NOMO-1 treated with DMSO at 0.1 percent for 48 hours (cell line): ENCODE measurements around the gene ANKMY1.

Source experiments
- DNase-seq: peaks from one replicate; lab custom pipeline; 2025; ENCODE audit not compliant: unreplicated experiment; lab: John Stamatoyannopoulos, UW

Gene ANKMY1

DNA sequence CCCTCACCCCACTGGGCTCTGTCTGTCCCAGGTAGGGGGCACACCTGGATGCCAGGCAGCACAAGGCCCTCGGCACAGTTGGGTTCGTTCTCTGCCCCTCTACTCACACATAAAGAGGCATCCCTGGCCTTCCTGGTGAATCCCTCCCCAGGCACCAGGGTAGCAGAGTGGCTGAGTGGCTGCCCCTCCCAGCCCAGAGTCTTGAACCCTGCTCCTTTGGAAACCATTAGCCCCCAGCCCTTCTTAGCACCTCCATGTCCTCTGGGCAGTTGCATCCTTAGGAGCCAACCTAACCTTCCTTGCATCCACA is 120.3 kb downstream of the ANKMY1 start:
- DNase-seq = no peak

DNA sequence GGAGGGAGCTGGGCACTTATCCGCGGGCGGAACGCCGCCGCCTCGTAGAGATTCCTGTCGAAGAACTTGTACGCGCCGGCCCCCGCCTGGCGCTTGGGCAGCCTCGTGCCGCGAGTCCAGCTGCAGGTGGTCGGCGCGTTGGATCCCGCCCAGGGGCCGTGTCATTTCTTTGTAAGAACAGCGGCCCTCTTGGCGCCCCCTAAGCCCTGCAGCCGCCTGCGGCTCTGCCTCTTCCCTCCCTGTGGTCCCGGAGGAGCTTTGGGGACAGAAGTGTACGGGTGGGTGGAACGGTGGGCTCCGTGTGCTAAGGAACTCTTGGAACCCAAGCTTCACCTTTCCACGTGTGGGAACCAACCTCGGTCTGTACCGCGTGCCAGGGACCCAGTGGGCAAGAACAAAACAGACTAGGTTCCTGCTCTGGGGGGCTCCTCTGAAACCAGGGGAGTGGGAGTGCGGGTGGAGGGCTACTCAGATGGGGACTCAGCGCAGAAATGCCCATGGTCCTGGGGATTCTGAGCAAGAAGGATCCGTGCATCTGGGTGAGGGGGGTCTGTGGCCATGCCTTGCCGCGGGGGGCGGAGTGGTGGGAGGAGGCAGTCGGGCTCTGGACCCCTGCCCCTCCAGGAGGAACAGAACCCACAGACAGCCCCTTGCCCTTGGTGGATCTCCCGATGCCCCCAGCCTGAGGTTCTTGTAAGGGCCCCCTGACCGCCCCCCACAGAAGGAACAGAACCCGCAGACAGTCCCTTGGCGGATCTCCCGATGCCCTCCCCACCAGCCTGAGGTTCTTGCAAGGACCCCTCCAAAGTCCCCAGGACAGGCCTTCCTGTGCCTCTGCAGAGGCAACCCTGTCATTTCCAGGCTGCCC is 120.9 kb downstream of the ANKMY1 start:
- DNase-seq = no peak

DNA sequence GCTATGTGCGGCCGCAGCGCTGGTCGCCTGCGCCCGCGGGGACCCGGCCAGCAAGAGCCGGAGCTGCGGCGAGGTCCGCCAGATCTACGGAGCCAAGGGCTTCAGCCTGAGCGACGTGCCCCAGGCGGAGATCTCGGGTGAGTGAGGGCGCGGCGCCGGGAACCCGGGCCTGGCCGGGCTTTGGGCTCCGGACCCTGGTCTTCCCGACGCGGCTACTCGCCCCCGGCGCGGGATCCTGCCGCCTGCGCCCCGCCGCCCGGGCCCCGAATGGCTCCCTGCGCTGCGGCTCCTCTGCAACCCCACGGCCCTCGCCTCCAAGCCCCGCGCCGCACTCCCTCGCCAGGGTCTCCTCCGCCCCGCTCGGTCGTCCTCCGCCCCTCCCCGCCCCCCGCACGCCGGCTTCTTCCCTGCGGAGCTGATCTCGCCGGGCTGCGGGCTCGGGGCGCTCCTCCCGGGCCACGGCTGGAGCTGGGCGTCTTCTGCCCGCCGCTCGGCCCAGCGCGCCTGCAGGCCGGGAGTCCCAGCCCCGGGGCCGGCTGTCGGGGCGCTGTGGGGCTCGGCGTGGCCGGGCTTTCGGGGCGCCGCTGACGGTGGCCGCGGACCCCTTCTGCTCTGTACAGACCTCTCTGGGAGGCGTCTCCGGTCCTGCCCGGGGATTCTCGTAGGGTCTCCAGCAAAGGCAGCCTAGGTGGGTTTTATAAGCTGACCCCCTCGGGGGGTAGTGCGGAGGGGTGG is 121.7 kb downstream of the ANKMY1 start:
- DNase-seq = no peak

DNA sequence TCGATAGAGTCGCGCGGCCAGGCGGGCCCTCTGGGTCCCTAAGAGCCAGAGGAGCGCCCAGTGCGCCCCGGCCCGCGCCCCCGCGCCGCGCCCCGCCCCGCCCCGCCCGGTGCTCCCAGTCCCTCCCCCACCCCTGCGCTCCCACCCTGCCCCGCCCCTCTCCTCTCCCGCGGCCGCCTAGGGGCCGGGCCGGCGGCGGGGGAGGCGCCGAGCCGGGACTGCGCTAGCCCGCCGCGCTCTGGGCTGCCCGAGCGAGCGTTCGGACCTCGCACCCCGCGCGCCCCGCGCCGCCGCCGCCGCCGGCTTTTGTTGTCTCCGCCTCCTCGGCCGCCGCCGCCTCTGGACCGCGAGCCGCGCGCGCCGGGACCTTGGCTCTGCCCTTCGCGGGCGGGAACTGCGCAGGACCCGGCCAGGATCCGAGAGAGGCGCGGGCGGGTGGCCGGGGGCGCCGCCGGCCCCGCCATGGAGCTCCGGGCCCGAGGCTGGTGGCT is 122.3 kb downstream of the ANKMY1 start, which contains the start of gene GPC1:
Gene GPC1, plus strand, starts transcription at position 207 of the 491 bp plus-strand sequence. Its CDS starts 256 bp downstream, at position 463.
- peak; percentile 57 for DNase-seq

DNA sequence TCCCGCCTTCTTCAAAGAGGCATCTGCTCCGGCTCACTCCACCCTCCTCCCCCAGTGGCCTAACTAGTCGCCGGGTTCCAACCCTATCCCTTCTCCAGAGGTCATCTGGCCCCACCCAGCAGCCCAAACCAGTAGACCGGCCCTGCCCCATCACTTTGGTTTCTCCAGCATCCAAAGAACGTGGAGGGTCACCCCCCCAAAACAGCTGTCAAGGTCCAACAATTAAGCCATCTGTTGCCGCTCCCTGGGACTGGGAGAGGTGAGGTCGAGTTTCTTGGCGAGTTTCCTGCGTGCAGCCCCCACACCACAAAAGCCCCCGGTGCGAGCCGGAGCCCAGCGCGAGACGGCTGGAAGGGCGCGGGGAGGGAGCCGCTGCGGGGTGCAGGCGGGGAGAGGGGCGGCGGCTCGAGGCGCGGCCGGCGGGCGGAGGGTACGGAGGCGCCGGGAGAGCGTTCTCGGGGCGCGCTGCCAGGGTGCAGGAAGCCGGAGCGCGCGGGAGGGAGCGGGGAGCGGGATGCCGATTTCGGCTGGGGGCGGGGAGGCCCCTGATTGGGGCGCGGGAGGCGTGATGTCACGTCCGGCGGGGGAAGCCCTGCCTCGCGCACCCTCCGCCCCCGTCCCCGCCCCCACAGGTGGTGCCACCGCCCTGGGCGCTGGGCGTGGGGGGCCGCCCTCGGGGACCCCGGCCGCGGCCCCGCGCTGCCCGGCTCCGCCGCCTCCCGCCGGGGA is 122.9 kb downstream of the ANKMY1 start:
- peak; percentile 72 for DNase-seq

DNA sequence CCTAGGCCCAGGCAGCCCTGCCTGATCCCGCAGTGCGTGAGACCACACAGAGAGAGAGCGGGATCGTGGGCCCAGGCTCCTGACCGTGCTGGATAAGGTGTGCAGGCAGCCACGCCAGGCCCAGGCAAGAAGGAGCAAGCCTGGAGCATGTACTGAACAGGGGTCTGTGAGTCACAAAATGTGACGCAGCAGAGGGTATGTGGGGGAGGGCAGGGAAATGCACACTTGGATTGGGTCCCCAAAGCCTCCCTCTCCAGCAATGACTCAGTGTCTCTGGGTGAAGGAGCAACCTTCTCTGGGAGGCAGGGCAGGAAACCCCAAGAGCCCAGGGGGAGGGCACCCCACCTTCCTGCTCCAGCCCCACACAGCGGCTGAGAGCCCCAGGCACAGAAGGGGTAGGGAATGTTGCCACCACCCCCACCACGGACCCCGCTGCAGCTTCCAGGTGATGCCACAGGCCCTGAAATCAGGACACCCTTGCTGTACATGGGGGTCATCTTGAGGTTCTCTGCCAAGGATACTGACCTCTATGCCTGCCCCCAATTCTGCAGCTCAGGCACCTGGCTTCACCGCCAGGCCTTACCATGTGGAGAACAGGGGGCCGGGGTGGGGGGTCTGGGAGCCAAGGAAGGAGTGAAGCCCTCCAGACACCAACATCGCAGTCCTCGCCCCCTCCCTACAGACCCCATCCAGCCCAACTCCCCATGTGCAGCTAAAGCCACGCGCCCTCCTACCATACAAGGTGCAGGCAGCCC is 123.6 kb downstream of the ANKMY1 start:
- no peak for DNase-seq

DNA sequence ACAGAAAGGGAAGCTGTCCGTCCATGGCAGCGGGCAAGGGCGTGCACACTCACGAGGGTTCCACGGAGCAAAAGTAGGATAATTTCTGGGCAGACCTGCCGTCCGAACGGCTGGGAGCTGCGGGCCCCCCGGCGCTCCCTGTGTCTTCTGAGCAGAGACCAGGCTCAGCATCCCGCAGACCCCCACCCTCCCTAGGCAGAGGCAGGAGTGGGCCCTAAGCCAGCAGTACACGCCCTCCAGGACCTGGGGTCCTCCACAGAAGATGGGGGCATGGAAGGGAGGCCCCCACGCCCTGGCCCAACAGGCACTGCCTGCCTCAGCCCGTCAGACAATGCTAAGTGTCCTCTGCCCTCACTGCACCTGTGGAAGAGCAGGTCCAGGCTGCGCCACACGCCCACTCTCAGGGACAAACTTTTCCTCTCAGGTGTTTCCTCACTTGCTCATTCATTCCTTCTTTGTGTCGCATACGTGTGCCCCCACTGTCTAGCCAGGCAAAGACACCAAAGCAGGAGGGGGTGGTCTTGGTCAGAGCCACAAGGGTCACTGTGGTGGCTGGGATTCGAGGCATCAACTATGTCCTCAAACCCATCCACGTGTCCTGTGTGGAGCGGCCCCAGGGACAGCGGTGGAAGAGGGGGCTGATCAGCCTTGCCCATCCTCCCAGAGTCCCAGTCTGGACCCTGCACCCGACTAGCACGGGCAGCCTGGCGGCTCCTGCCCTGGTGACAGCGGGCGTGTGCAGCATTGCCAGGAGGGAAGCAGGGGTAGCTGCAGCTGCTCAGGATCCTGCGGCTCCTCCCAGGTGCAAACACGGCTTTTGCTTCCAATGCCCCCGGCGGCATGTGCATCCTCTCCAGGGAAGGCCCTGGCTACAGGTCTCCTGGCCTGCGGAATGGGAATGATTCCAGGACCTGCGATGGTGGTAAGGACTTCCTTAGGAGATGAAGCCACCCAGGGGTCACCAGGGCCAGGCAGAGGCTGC is 124.7 kb downstream of the ANKMY1 start:
- no peak for DNase-seq

DNA sequence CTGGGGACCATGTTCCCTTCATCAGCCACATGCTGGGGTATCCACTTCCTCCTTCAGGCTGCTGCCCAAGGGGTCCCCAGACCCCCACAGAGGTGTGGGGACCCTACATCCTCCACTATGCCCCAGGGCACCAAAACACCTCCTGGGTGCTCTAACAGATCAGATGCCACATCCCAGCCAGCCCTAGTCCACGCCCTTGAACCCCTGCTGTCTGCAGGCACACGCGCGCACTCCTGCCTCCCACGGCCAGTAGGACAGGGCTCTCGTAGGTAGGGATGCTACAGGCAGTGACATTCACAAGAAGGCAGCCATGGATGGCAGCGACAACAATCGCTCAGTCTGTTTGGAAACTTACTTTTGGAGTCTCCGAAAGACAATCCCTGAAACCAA is 125.4 kb downstream of the ANKMY1 start:
- DNase-seq = no peak

DNA sequence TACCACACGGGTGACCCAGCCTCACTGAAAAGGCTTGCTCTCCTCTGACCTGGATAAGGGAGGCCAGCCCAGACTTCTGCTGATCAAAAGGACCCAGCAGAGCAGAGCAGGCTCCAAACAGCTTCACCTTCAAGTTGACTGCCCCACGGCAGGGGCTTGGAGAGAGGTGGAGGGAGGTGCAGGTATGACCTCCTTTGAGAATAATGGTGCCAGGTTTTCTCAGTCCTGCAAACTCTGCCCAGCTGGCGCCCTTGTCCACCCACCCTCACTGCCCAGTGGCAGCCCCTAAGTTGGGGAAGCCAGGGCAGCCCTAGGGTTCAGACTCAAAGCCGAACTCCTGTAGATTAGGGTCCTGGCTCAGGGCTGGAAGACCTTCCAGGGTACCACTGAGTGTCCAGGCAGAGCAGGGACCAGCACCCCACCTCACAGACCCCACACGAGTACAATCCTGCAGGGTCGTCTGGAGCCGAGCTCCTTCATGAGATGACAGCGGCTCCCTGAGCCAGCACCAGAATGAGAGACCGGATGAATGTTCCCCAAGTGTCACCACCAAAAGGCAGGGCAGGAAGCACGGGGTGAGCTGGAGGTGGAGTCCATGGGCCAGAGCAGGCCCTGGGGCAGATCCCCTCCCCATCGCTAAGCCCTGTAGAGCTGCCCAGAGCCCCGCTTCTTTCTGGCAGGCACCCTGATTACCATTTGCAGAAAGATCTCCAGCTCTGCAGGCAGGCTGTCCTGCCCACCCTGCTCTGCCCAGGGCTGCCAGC is 125.9 kb downstream of the ANKMY1 start:
- DNase-seq = no peak

DNA sequence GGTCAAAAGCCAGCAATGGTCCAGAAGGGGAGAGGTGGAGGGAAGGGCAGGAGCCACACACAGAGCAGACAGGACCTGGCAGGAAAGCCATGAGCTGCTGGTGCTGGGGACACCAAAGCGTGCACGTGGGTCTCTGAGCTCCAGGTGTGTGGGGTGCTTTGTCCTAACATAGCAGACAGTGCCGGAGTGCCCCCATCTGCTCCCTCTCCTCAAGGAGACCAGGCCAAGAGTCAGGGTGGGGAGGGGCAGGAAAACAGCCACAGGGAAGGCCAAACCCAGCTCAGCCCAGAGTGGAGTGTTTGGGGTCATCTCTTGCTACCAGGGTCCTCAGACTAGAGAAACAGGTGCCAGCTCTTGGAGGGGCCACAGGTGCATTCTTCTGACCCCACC is 126.5 kb downstream of the ANKMY1 start:
- DNase-seq = no peak

DNA sequence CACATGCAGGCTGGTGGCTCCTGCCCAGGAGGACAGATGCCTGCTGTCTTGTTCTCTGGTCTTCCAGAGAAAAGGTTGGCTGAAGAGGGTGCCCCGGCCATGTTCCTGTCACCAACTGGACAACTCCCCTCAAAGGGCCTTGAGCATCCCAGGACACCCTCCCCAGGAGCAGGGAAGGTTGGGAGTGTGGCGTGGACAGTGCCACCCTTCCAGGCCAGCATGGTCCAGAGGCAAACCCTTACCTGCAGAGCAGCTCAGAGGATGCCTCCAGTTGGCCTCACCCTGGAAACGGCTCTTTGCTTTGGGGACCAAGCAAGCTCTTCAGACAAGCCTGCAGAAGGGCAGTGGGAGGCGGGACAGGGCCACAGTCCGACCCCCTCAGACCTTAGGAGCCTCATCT is 127.2 kb downstream of the ANKMY1 start:
- DNase-seq = no peak

DNA sequence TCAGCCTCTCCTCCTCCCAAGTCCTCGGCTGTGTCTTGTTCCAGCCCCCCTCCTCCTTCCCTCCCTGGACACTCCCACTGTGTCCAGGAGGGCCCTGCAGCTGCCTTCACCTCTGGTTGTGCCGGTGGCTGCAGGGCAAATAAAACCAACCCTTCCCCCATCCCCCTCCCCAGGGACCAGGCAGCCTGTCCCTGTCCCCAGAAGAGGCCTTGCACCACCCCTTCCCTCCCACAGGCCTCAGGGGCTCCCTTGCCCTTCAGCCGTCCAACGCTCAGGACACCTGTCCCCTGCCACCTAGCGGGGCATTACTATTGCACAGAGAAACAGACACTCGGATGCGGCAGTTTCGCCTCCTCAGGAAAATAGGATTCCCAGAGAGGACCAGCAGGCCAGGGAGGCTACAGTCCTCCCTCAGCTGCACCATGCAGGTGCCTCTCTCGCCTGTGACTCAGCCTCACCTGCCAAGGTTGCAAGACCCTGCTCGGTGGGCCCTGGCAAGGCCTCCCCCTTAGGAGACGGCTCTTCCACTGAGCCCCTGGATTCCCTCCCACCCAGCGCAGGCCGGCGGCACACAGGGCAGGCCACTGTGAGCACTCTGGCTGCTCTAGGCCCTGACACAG is 127.8 kb downstream of the ANKMY1 start:
- no peak for DNase-seq
